Natural killer cell treated with Interleukin-12 subunit alpha and Interleukin-12 subunit beta and Interleukin-15 and Interleukin-18, amount 100 ng/mL, for 72 hours (primary cell): ENCODE data around the gene ZBTB17. TPM values are rescaled to one million over a fixed set of nuclear protein-coding genes. Genes with fewer than 3 reads are reported as not detected.
"Not testable (repeated sequence)": the region's sequence is repeated elsewhere in the genome, so short reads cannot be mapped to it uniquely, and the experiment has no call there.

Experiments
- ATAC-seq, 2 donors: fragments of 150-1000 bp; cut with Tn5 transposase in 1 of 2; sonication (Bioruptor Pico), chemical (Tn5 transposase) in 1 of 2; 2 replicates each; pipeline ENCODE4 v1.10.0; 2021
- DNase-seq: peaks from one replicate; pipeline ENCODE4 v3.0.0; 2022; ENCODE audit warnings: low spot score
- H3K27ac Mint-ChIP-seq, 2 donors: 1 replicate in 1 of 2; 2 replicates in 1 of 2; pipeline ENCODE4 v1.8.0; 2022; ENCODE audit warnings: mixed read lengths in 2 of 2, mild to moderate bottlenecking in 1 of 2, moderate library complexity in 1 of 2
- H3K27me3 Mint-ChIP-seq, 2 donors: 1 replicate in 1 of 2; 2 replicates in 1 of 2; pipeline ENCODE4 v1.8.0; 2022; ENCODE audit warnings: mixed read lengths in 2 of 2
- H3K36me3 Mint-ChIP-seq: one replicate; pipeline ENCODE4 v1.8.0; 2022; ENCODE audit warnings: mixed read lengths
- H3K4me1 Mint-ChIP-seq, 2 donors: 1 replicate in 1 of 2; 2 replicates in 1 of 2; pipeline ENCODE4 v1.8.0; 2022; ENCODE audit warnings: low read depth in 2 of 2, mixed read lengths in 2 of 2, mild to moderate bottlenecking in 1 of 2
- H3K4me3 Mint-ChIP-seq: one replicate; pipeline ENCODE4 v1.8.0; 2022; ENCODE audit warnings: mixed read lengths
- H3K9me3 Mint-ChIP-seq: 2 replicates; pipeline ENCODE4 v1.8.0; 2022; ENCODE audit warnings: mixed read lengths
- total RNA-seq, 2 donors: library from RNA; stranded (reverse); gene quantifications; one replicate each; pipeline ENCODE4 v1.2.3, GENCODE V29; 2022

Gene ZBTB17
- total RNA-seq, 2 donors from 2014 or later, result 75.6 to 102 TPM

DNA sequence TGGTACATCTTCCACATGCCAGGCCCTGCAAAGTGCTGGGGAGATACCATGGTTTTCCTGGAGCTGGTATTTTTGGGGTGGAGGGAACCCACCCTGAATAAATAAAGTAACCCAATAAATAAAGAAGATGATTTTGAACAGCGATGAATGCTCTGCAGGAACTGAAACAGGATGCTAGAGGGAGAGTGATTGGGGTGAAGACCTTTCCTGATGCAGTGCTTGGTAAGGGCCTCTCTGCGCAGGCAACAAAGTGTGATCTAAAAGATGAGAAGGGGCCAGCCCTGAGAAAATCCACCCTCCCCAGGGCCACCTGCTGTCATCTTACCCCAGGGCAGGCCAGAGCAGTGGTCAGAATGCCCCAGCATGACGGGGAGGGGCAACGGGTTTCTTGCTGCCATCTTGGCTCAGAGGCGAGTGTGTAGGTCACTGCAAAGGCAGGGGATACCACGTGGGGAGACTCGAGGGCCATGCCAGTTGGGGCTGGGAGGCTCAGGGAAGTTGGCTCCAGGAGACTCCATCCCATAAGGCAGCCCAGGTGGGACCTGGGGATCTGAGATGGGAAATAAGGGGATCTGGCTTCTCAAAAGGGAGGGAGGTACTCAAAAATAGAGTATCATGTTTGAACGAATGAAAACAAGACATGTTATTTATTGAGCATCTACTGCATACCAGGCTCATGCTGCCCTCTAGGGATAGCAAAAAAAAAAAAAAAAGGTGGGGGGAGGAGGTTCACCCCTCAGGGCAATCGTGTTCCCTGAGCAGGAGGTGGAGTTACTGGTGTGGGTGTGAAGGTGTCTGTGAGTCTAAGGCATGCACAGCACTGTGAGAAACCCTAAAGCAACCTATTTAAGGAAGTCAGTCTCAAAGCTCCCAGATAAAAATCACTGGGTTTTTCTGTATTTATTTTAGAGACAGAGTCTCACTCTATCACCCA lies 30.9 kb upstream of the ZBTB17 start:
- H3K4me1 Mint-ChIP-seq, result peaks cover 8 to 15% of the 10 kb centered on the region in 2 donors
- H3K4me3 Mint-ChIP-seq, result no peak overlapping the region
- ATAC-seq, result peak; percentile 65 to 82

DNA sequence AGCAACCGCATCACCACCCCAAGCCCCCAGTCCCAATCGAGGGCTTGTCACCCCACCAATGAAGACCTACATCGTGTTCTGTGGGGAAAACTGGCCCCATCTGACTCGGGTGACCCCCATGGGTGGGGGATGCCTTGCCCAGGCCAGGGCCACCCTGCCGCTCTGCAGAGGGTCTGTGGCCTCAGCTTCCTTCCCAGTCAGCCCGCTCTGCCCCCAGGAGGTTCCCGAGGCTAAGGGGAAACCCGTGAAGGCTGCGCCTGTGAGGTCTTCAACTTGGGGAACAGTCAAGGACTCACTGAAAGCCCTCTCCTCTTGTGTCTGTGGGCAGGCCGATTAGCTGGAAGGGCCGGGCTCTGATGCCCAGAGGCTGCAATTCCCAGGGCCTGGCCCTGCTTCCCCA lies 30.1 kb upstream of the ZBTB17 start:
- DNase-seq, result no peak
- Mint-ChIP-seq H3K4me1 (peaks cover 8 to 15% of the 10 kb centered on the region in 2 donors), H3K9me3 (no peaks in the 10 kb centered on the region), H3K36me3 (no peaks in the 10 kb centered on the region), H3K27me3 (peaks cover under 1 to 2% of the 10 kb centered on the region in 2 donors), H3K4me3 (no peak overlapping the region), H3K27ac (peak overlapping the region in 1 of 2 donors; percentile 38)
- ATAC-seq, result no peak

More for the DNA sequence above, 30.9 kb upstream of the ZBTB17 start:
- Mint-ChIP-seq H3K27me3 (peaks cover 0 to 2% of the 10 kb centered on the region in 2 donors), H3K9me3 (no peaks in the 10 kb centered on the region), H3K27ac (peak overlapping the region in 1 of 2 donors; percentile 38), H3K36me3 (no peaks in the 10 kb centered on the region)
- no peak for DNase-seq

DNA sequence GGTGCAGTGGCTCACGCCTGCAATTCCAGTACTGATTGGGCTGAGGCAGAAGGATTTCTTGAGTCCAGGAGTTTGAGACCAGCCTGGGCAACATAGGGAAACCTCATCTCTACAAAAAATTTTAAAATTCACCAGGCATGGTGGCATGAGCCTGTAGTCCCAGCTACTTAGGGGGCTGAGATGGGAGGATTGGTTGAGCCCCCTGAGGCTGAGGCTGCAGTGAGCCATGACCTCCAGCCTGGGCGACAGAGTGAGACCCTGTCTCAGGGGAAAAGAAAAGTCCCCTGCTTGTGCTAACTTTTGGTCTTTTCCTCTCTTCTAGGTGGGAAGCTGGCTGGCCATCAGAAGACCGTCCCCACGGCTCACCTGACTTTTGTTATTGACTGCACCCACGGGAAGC lies 29.7 kb upstream of the ZBTB17 start:
- ATAC-seq (no peak), DNase-seq (no peak)
- Mint-ChIP-seq H3K4me3 (no peak overlapping the region), H3K27me3 (peaks cover 4 to 5% of the 10 kb centered on the region in 2 donors), H3K9me3 (no peaks in the 10 kb centered on the region), H3K4me1 (peaks cover 8 to 15% of the 10 kb centered on the region in 2 donors), H3K27ac (no peak overlapping the region), H3K36me3 (no peaks in the 10 kb centered on the region)

DNA sequence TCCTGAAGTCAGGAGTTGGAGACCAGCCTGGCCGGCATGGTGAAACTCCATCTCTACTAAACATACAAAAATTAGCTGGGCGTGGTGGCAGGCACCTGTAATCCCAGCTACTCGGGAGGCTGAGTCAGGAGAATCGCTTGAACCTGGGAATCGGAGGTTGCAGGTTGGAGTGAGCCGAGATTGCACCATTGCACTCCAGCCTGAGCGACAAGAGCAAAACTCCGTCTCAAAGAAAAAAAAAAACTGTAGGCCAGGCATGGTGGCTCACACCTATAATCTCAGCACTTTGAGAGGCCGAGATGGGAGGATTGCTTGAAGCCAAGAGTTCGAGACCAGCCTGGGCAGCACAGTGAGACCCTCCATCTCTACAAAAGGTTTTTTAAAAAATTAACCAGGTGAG lies 25.4 kb upstream of the ZBTB17 start:
- H3K4me1 Mint-ChIP-seq, H3K27ac Mint-ChIP-seq: not testable (repeated sequence)

DNA sequence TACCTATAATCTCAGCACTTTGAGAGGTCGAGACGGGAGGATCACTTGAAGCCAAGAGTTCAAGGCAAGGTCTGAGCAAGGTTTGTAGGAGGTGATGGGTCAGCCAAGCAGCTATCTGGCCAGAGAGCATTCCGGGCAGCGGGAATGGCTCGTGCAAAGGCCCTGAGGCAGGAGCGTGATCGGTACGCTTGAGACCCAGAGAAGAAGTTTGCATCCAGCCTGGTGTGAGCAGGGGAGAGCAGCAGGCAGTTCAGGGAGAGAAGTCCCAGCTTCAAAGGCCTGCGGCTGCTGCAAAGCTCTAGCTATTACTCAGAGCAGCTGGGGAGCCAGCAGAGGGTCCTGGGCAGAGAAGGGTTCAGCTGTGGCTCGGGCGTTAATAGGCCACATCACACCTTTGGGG lies 23.0 kb upstream of the ZBTB17 start:
- Mint-ChIP-seq H3K4me3 (no peak overlapping the region), H3K9me3 (no peaks in the 10 kb centered on the region), H3K4me1 (peaks cover 0 to 2% of the 10 kb centered on the region in 2 donors), H3K36me3 (no peaks in the 10 kb centered on the region), H3K27me3 (peaks cover 5 to 7% of the 10 kb centered on the region in 2 donors), H3K27ac (no peak overlapping the region)
- ATAC-seq, result no peak
- no peak for DNase-seq

More for the DNA sequence above, 25.4 kb upstream of the ZBTB17 start:
- H3K9me3 Mint-ChIP-seq, H3K36me3 Mint-ChIP-seq, ATAC-seq, H3K27me3 Mint-ChIP-seq, H3K4me3 Mint-ChIP-seq, DNase-seq: not testable (repeated sequence)

DNA sequence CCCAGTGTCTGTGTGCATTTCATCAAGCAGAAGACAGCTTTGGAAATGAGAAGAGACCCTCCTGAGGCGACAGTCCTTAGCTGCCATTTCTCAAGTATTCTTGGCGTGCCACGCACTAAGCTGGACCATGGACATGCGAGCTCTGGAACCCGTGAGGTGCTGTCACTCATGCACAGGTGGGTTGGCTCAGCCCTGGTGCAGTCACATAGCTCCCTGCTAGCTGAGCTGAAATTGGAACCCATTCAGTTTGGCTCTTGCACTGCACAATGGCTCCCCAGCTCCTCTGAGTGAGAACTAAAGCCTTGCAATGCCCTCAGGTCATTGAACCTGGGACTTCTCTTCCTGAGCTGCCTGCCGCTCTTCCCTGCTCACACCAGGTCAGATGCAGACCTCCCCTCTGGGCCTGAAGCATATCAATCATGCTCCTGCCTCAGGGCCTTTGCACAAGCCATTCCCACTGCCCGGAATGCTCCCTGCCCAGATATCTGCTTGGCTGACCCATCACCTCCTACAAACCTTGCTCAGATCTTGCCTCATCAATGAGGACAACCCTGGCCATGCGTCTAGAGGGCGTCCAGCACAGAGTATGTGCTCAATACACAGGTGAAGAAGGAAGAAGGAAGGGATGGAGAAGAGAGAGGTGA lies 21.9 kb upstream of the ZBTB17 start:
- H3K4me1 Mint-ChIP-seq, result peaks cover 0 to 2% of the 10 kb centered on the region in 2 donors
- no peaks in the 10 kb centered on the region for H3K36me3 Mint-ChIP-seq
- no peak overlapping the region for H3K27ac Mint-ChIP-seq
- no peaks in the 10 kb centered on the region for H3K9me3 Mint-ChIP-seq
- H3K27me3 Mint-ChIP-seq, result peaks cover 5 to 7% of the 10 kb centered on the region in 2 donors
- no peak for DNase-seq
- no peak for ATAC-seq
- no peak overlapping the region for H3K4me3 Mint-ChIP-seq

DNA sequence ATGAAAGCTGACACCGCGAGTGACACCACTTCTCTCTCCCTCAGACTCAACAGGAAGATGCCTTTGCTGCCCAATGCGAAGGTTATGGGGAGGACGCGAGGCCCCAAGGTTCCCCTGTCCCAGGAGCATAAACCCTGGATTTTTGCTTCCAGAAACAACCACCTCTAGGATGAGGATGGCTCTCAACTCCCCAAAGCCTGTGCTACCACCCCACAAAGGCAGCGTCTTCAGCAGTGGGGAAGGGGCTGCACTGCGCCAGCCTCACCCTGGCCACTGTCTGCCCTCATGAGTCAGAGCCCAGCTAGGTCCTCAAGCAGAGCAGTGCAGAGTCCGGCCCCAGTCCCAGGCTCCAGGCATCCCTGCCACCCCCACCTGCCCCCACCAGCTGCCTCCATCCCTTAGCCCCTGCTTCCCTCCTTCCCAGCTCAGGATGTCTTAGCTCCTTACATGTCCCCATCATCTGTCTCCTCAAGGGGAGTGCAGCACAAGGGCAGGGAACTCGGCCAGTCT lies 21.2 kb upstream of the ZBTB17 start:
- ATAC-seq, result peak in 1 of 2 donors; percentile 18

DNA sequence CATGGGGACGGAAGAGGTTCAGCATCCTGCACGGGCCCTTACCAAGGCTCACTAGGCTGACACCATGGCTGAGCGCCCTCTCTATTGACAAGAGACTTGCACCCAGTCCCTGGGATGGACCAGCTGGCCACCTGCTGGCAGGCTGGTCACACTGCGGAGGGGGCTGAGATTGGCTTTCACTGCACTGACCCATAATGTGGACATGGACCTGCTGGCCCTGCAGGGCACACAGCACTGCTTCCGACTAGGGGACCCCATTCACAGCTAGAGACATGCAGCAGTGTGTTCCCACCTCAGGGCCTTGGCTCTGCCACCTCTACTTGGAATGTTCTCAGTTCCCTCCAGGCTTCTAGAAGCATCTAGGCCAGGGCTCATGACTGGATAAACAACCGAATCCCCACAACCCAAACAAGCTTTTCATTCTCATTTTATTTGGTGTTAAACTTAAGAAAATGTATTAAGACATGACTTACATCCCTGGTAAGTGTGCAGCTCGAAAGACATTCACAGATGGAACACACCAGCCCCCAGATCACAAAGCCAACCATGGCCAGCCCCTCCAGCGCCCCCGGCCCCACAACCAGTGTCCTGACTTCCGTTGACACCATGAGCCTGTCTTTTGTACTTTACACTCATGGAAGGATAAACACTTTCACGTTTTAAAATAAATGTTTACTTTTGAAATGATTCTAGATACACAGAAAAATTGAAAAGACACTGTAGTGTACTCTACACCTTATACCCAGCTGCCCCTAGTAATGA lies 18.9 kb upstream of the ZBTB17 start:
- ATAC-seq (peak; percentile 71 to 83), DNase-seq (no peak)
- Mint-ChIP-seq H3K4me3 (no peak overlapping the region), H3K27me3 (peaks cover 0 to 2% of the 10 kb centered on the region in 2 donors), H3K9me3 (no peaks in the 10 kb centered on the region), H3K4me1 (peaks cover 0 to 2% of the 10 kb centered on the region in 2 donors), H3K27ac (no peak overlapping the region), H3K36me3 (no peaks in the 10 kb centered on the region)

More for the DNA sequence above, 21.2 kb upstream of the ZBTB17 start:
- H3K27ac Mint-ChIP-seq, result no peak overlapping the region
- no peak overlapping the region for H3K4me3 Mint-ChIP-seq
- no peaks in the 10 kb centered on the region for H3K9me3 Mint-ChIP-seq
- H3K36me3 Mint-ChIP-seq, result no peaks in the 10 kb centered on the region
- peaks cover 5 to 7% of the 10 kb centered on the region in 2 donors for H3K27me3 Mint-ChIP-seq
- no peak for DNase-seq
- peaks cover 0 to 2% of the 10 kb centered on the region in 2 donors for H3K4me1 Mint-ChIP-seq

DNA sequence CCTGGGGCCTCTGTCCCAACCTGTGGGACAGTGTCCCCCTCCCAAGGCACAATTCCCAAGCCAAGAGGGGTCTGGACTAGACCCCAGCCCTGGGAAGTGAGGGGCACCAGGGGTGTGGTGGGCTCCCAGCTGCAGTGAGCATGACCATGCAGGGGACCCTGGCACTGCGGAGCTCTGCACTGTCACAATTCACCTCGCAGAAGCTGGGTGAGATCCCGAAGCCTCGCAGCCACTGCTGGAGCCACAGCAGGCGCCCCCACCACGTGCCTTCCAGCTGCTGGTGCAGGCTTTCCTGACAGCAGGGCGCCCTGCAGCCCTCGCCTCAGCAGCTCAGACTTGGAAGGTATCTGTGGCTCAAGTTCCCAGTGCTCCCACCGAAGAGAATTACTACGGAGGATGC lies 18.2 kb upstream of the ZBTB17 start:
- H3K4me3 Mint-ChIP-seq, result no peak overlapping the region
- H3K36me3 Mint-ChIP-seq, result no peaks in the 10 kb centered on the region
- no peak for DNase-seq
- no peak overlapping the region for H3K27ac Mint-ChIP-seq
- no peak for ATAC-seq
- no peaks in the 10 kb centered on the region for H3K9me3 Mint-ChIP-seq
- peaks cover 0 to 2% of the 10 kb centered on the region in 2 donors for H3K4me1 Mint-ChIP-seq
- peaks cover 0 to 2% of the 10 kb centered on the region in 2 donors for H3K27me3 Mint-ChIP-seq

DNA sequence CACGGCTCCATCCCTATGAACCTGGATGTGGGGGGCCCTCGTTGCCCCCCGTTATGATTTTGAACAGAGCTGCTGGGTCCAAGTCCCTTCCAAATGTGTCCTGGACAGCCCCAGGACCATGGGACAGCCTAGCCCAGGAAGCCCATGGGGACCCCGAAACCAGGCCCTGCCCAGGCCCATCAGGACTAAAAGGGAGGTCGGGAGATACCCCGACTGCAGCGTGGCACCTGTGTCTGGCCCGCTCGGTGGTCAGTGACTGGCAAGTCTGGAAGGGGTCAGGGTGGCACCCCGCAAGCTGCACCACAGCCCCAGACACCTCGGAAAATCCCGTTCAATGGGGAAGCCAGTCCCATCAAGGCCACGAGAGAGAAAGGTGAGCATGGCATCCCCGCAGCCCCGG lies 17.8 kb upstream of the ZBTB17 start:
- Mint-ChIP-seq H3K27ac (no peak overlapping the region), H3K4me1 (peaks cover 0 to 2% of the 10 kb centered on the region in 2 donors), H3K36me3 (no peaks in the 10 kb centered on the region), H3K27me3 (peaks cover 0 to under 1% of the 10 kb centered on the region in 2 donors), H3K4me3 (no peak overlapping the region), H3K9me3 (no peaks in the 10 kb centered on the region)
- ATAC-seq, result no peak
- no peak for DNase-seq

DNA sequence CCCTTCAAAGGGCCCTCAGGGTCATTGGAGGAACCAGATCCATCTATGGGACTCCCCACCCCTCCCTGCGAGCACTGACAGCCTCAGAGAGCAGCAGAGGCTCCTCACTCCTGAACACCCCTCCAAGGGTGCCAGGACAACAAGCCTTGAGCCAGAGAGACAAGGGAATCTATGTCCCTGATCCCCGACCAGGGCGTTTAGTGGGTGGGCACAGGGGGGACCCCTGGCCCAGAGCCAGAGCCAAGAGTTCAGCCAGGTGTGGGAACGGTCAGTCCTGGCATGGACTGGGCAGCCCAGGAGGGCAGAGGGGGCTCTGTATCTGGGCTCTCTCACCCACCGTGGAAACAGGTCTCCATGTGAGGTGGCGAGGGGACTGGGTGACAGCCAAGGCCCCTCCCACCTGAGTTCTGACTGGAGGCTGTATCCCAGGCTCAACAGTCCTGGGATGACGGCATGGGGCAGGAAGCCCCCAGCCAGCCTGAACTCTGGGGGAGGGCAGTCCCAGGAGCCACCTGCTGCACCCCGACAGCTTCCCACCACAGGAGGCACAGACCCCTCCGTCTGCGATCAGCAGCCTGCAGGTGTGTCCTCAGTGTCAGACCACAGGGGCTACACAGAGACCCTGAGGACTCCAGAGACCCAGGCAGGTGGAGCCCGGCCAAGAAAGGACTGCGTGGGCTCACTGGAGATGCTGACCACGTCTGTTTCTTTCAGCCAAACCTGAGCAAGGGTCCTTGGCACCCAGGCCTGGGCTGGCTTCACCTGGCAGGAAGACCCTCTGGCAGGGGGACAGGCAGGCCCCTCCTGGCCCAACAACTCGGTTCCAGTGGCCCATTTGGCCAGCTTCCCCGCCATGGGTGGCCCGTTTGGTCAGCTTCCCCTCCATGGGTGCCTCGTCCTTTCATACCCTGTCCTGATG lies 16.9 kb upstream of the ZBTB17 start:
- H3K9me3 Mint-ChIP-seq, result no peaks in the 10 kb centered on the region
- H3K36me3 Mint-ChIP-seq, result no peaks in the 10 kb centered on the region
- H3K4me3 Mint-ChIP-seq, result no peak overlapping the region
- H3K27ac Mint-ChIP-seq, result no peak overlapping the region
- peaks cover 0 to 2% of the 10 kb centered on the region in 2 donors for H3K4me1 Mint-ChIP-seq
- H3K27me3 Mint-ChIP-seq, result no peaks in the 10 kb centered on the region
- no peak for DNase-seq
- ATAC-seq, result no peak

DNA sequence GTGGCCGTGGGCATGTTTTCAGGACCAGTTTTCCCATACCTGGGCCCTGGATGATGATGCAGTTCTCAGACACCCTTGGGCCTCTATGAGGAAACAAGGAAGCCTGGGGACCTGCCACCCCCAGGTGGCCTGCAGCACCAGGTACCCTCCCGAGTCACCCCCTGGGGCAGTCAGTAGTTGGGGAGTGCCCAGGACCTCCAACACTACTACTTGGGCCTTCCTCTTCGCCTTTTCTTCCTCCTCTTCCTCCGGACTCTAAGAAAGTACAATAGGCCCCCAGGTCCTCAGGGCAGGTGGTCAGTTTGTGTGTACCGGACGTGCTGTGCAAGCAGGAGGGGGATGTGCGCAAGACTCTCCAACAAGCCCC lies 16.3 kb upstream of the ZBTB17 start:
- no peak overlapping the region for H3K27ac Mint-ChIP-seq
- H3K27me3 Mint-ChIP-seq, result no peaks in the 10 kb centered on the region
- peaks cover 0 to 2% of the 10 kb centered on the region in 2 donors for H3K4me1 Mint-ChIP-seq
- no peaks in the 10 kb centered on the region for H3K9me3 Mint-ChIP-seq
- H3K36me3 Mint-ChIP-seq, result no peaks in the 10 kb centered on the region
- DNase-seq (no peak), ATAC-seq (no peak)
- H3K4me3 Mint-ChIP-seq, result no peak overlapping the region
